TTC549 (cell line): ENCODE data around the gene TBX1.

ENCODE experiments used
- FAIRE-seq: peaks from 2 replicates; lab custom pipeline; 2012; peaks lifted over from hg19 to GRCh38; lab: Jason Lieb, UNC

The TBX1 gene

DNA sequence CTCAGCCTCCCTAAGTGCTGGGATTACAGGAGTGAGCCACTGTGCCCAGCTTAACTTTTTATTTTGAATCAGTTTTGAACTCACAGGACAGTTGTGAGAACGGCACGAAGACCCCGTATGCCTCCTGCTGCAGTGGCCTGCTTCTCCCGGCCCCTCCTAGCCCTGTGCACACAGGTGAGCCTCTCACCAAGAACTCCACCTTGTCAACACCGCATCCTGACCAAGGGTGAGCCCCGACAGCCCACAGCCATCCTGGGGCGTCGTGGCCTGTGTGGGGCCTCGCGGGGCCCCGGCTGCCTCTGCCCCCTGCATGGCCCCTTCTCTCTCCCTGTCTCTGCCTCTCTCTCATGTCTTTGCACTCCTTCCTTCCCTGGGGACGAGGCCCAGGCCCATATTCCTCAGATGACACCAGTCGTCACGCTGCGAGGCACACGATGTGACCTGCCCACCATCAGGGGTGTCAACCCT is 55.3 kb downstream of the TBX1 start:
- FAIRE-seq: no peak

DNA sequence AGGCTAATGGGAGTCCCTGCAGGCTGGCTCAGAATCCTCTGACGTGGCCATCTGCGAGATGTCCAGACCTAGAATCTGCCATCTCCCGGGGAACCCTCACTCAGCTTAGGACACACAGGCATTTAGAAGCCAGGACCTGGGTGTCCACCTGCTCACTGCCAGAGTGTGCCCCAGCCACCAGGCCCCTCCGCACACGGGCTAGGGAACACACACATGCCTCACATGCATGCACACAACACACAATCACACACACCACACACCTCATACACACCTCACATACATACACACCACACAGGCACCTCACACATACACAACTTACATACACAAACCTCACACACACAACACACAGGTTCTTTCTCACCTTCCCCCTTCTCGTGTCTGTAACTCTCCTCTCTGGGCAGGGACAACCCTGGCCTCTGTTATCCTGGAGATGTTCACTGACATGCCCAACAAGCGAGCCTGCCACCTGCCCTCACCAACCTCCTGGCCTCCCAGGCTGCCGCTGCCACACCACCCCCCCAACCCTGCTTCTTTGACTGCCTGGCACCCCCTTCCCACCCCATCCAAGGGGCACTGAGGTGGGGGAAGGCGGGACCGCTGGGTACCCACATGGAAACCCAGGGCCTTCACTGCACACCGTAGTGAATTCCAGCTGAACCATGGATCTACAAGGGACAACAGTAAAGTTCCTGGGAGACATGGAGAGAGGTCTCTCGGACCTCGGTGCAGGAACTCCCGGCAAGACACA is 56.0 kb downstream of the TBX1 start:
- no peak for FAIRE-seq
